Astrocyte (in vitro differentiated cells and primary cell): ENCODE measurements around the gene CTNNA2.

Source experiments
- CTCF ChIP-seq: IDR thresholded peaks from 2 replicates; pipeline ENCODE4 v1.5.1; 2011; ENCODE audit warnings: low read depth, mild to moderate bottlenecking, inconsistent platforms, low read length, moderate library complexity; ENCODE audit not compliant: insufficient read depth
- EZH2 ChIP-seq: IDR thresholded peaks from 2 replicates; pipeline ENCODE4 v1.6.1; 2012; ENCODE audit warnings: mild to moderate bottlenecking, low read length, inconsistent platforms; ENCODE audit not compliant: insufficient read depth

- TF ChIP-seq CTCF = no peak
- TF ChIP-seq EZH2 = no peak
These were observed 488.9 kb downstream of the CTNNA2 start for GRCh38 chr2:80001701-80002101.
